SK-N-MC (cell line): ENCODE data around the gene UNKL.
A peak's percentile ranks its signal among the peaks of the same experiment; 100 is the strongest.

Experiments
- DNase-seq: peaks from one replicate; pipeline ENCODE4 v3.0.0-alpha.2; 2011; ENCODE audit warnings: low read depth, low spot score
- H3K27ac ChIP-seq: fragments of 200-600 bp; sonication (generic); 2 replicates; pipeline ENCODE4 v1.5.1; 2016; ENCODE audit warnings: mixed run types
- H3K36me3 ChIP-seq: fragments of 200-600 bp; sonication (generic); 2 replicates; pipeline ENCODE4 v1.6.1; 2017; ENCODE audit warnings: antibody characterized with exemption, low read length, mixed read lengths; ENCODE audit not compliant: insufficient read depth
- H3K4me3 ChIP-seq: fragments of 200-600 bp; sonication (generic); 2 replicates; pipeline ENCODE4 v1.5.1; 2016
- H3K9ac ChIP-seq: fragments of 200-600 bp; sonication (generic); 2 replicates; pipeline ENCODE4 v1.8.0; 2017; ENCODE audit warnings: mixed run types, mixed read lengths; ENCODE audit not compliant: insufficient read length
- H3K9me3 ChIP-seq: fragments of 200-600 bp; sonication (generic); 2 replicates; pipeline ENCODE4 v1.6.1; 2017; ENCODE audit warnings: low read depth, mild to moderate bottlenecking, antibody characterized with exemption, low read length, moderate library complexity, mixed read lengths
- EZH2 ChIP-seq: fragments of 200-600 bp; sonication (generic); IDR thresholded peaks from one replicate; pipeline ENCODE4 v1.6.1; 2017; ENCODE audit warnings: antibody characterized with exemption
- FOXP2 ChIP-seq: optimal IDR thresholded peaks from 2 replicates; pipeline ENCODE3; 2011; ENCODE audit warnings: mild to moderate bottlenecking, moderate library complexity; ENCODE audit not compliant: insufficient read depth; ENCODE audit errors: extremely low read length, control extremely low read depth
- POLR2AphosphoS5 ChIP-seq: IDR thresholded peaks from 2 replicates; pipeline ENCODE4 v1.6.1; 2012; ENCODE audit warnings: mild to moderate bottlenecking, low read depth, low read length, borderline replicate concordance

Gene UNKL

GRCh38 chr16:1327619-1327947, 86.9 kb downstream of the UNKL start:
- DNase-seq, result no peak
- Histone ChIP-seq H3K36me3 (peaks cover 18% of the 10 kb centered on the region; the same call in 1 of the 2 replicates), H3K9ac (no peak overlapping the region), H3K9me3 (no peaks in the 10 kb centered on the region), H3K27ac (no peak overlapping the region), H3K4me3 (no peak overlapping the region)
- TF ChIP-seq FOXP2 (no peak), EZH2 (no peak), POLR2AphosphoS5 (no peak)

GRCh38 chr16:1326946-1327618, 87.4 kb downstream of the UNKL start:
- H3K9me3 ChIP-seq, result no peaks in the 10 kb centered on the region
- H3K9ac ChIP-seq, result no peak overlapping the region
- peaks cover 18% of the 10 kb centered on the region; the same call in 1 of the 2 replicates for H3K36me3 ChIP-seq
- no peak overlapping the region for H3K4me3 ChIP-seq
- no peak for DNase-seq
- TF ChIP-seq POLR2AphosphoS5 (no peak), EZH2 (no peak), FOXP2 (no peak)
- no peak overlapping the region for H3K27ac ChIP-seq

GRCh38 chr16:1326391-1326790, 88.1 kb downstream of the UNKL start:
- H3K4me3 ChIP-seq, result no peak overlapping the region
- no peaks in the 10 kb centered on the region for H3K9me3 ChIP-seq
- peaks cover 23% of the 10 kb centered on the region; the same call in 1 of the 2 replicates for H3K36me3 ChIP-seq
- H3K27ac ChIP-seq, result peak overlapping the region; percentile 13; the same call in 1 of the 2 replicates
- DNase-seq, result no peak
- TF ChIP-seq POLR2AphosphoS5 (no peak), FOXP2 (no peak)
- H3K9ac ChIP-seq, result no peak overlapping the region

GRCh38 chr16:1325673-1326371, 88.7 kb downstream of the UNKL start:
- H3K9me3 ChIP-seq, result no peaks in the 10 kb centered on the region
- H3K27ac ChIP-seq, result no peak overlapping the region
- no peak for TF ChIP-seq FOXP2
- TF ChIP-seq POLR2AphosphoS5, result no peak; the same call in 1 of the 2 replicates
- no peak for TF ChIP-seq EZH2
- no peak overlapping the region for H3K9ac ChIP-seq
- H3K36me3 ChIP-seq, result peaks cover 28% of the 10 kb centered on the region; the same call in 1 of the 2 replicates
- H3K4me3 ChIP-seq, result no peak overlapping the region
- no peak for DNase-seq

- H3K9me3 ChIP-seq, result no peaks in the 10 kb centered on the region
- peaks cover 34% of the 10 kb centered on the region for H3K36me3 ChIP-seq
- no peak for TF ChIP-seq EZH2
- no peak for TF ChIP-seq FOXP2
- no peak for TF ChIP-seq POLR2AphosphoS5
- H3K9ac ChIP-seq, result no peak overlapping the region
- H3K27ac ChIP-seq, result no peak overlapping the region; the same call in 1 of the 2 replicates
- DNase-seq, result no peak
- H3K4me3 ChIP-seq, result no peak overlapping the region
These were observed 89.2 kb downstream of the UNKL start for GRCh38 chr16:1325261-1325660.

- H3K4me3 ChIP-seq, result no peak overlapping the region
- peaks cover 43% of the 10 kb centered on the region for H3K36me3 ChIP-seq
- DNase-seq, result no peak
- H3K9me3 ChIP-seq, result no peaks in the 10 kb centered on the region
- TF ChIP-seq POLR2AphosphoS5 (0 out of 2 replicates have a peak, but pooled peaks have one; percentile 9), EZH2 (no peak), FOXP2 (no peak)
- H3K9ac ChIP-seq, result no peak overlapping the region
- H3K27ac ChIP-seq, result no peak overlapping the region
These were observed 90.1 kb downstream of the UNKL start for GRCh38 chr16:1324286-1324826.

GRCh38 chr16:1323296-1324239, 90.9 kb downstream of the UNKL start:
- Histone ChIP-seq H3K4me3 (no peak overlapping the region), H3K9ac (no peak overlapping the region), H3K9me3 (no peaks in the 10 kb centered on the region), H3K27ac (no peak overlapping the region), H3K36me3 (peaks cover 51% of the 10 kb centered on the region)
- no peak for DNase-seq
- TF ChIP-seq FOXP2, result no peak
- no peak for TF ChIP-seq POLR2AphosphoS5
- no peak for TF ChIP-seq EZH2
